Measurements from ENCODE around the gene RBM43. TPM values are rescaled to one million over a fixed set of nuclear protein-coding genes. Genes with fewer than 3 reads are reported as not detected.

The RBM43 gene
- total and polyA plus RNA-seq, 12 donors: 5.0 to 38.7 (median 12.1) TPM

DNA sequence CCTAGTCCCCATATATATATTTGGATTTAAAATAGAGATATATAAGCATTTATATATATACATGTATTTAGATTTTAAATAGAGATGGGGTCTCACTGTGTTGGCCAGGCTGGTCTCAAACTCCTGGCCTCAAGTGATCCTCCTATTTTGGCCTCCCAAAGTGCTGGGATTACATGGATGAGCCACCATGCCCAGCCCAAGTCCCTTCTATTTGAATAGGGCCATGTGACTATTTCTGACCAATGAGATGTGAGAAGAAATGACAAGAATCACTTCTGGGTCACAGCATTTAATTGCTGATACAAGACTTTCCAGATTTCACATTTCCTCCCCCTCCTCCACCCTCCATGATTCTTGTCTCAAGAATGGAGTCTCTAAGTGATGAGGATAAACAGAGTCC lies 6.4 kb upstream of the RBM43 start:
- no peak for TF ChIP-seq POLR2A (IDR thresholded peaks at IDR 0.05)
- Histone ChIP-seq H3K27ac (no peak overlapping the region), H3K4me3 (no peak overlapping the region), H3K9me3 (replicated peaks in 1 of 3) (no peaks in the 10 kb centered on the region), H3K36me3 (replicated peaks in 1 of 2) (peaks cover 0 to 2% of the 10 kb centered on the region in 2 donors), H3K27me3 (no peaks in the 10 kb centered on the region), H3K4me1 (replicated peaks in 1 of 2) (peaks cover 0 to 4% of the 10 kb centered on the region in 2 donors)
- intact Hi-C loops (cut with DNase I): loop anchor here in 1 of 2 donors (10.0 kb wide), 1 partner anchor 177 kb away; no protein-coding TSS in a partner anchor
- DNase-seq: no peak

DNA sequence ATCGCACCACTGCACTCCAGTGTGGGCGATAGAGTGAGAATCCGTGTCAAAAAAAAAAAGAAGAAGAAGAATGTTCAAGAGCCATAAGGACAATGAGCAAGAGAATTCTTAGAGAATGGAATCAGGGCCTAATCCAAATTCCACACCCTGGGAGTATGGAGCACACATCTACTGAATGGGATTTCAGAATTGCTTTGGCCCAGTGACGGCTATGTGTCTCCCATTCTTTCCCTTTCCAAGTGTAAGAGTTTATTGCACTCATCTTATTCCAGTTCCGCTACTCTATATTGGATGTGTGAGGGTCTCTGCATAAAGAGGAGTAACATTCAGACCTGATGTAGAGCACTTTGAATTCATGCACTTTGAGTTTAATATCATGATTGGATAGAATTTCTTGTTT lies 5.9 kb upstream of the RBM43 start:
- no peaks in the 10 kb centered on the region for H3K36me3 ChIP-seq (replicated peaks in 1 of 2)
- WGBS, 4 donors: 95 to 99% (median 98%) methylated on average over 5 of the region's 5 CpGs
- TF ChIP-seq, protein P1, sequence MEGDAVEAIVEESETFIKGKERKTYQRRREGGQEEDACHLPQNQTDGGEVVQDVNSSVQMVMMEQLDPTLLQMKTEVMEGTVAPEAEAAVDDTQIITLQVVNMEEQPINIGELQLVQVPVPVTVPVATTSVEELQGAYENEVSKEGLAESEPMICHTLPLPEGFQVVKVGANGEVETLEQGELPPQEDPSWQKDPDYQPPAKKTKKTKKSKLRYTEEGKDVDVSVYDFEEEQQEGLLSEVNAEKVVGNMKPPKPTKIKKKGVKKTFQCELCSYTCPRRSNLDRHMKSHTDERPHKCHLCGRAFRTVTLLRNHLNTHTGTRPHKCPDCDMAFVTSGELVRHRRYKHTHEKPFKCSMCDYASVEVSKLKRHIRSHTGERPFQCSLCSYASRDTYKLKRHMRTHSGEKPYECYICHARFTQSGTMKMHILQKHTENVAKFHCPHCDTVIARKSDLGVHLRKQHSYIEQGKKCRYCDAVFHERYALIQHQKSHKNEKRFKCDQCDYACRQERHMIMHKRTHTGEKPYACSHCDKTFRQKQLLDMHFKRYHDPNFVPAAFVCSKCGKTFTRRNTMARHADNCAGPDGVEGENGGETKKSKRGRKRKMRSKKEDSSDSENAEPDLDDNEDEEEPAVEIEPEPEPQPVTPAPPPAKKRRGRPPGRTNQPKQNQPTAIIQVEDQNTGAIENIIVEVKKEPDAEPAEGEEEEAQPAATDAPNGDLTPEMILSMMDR (IDR thresholded peaks at IDR 0.05): no peak
- TF ChIP-seq POLR2A (IDR thresholded peaks at IDR 0.05): no peak
- H3K9me3 ChIP-seq (replicated peaks in 1 of 3): no peaks in the 10 kb centered on the region
- H3K27me3 ChIP-seq: no peaks in the 10 kb centered on the region
- H3K27ac ChIP-seq: no peak overlapping the region
- no peak for DNase-seq
- peaks cover 0 to 4% of the 10 kb centered on the region in 2 donors for H3K4me1 ChIP-seq (replicated peaks in 1 of 2)
- intact Hi-C loops (cut with DNase I): loop anchor here in 1 of 2 donors (10.0 kb wide), 1 partner anchor 177 kb away; no protein-coding TSS in a partner anchor
- H3K4me3 ChIP-seq: no peak overlapping the region

DNA sequence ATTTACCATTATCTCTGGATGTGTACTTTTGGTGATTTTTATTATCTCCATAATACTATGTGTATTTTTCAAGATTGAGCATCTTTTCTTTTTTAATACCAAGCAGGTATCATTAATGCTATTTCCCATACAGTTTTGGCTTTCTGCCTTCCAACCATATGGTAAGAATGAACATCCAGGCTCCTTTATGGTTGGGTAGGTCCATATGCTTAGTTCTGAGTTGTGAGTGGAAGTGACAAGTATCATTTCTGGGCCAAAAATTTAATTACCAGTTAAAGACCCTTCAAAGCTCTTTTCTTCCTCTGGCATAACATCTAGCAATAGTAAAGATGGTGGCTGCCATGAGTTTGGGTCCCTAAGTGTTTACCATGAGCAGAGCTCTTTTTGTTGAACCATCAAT lies 4.3 kb upstream of the RBM43 start:
- DNase-seq: no peak
- H3K4me1 ChIP-seq (replicated peaks in 1 of 2): peaks cover 0 to 9% of the 10 kb centered on the region in 2 donors
- no peak for TF ChIP-seq POLR2A (IDR thresholded peaks at IDR 0.05)
- TF ChIP-seq, protein P1 (IDR thresholded peaks at IDR 0.05): no peak
- intact Hi-C loops (cut with DNase I): loop anchor here in 1 of 2 donors (10.0 kb wide), 1 partner anchor 179 kb away; no protein-coding TSS in a partner anchor
- no peaks in the 10 kb centered on the region for H3K36me3 ChIP-seq (replicated peaks in 1 of 2)
- H3K9me3 ChIP-seq (replicated peaks in 1 of 3): no peaks in the 10 kb centered on the region
- no peak overlapping the region for H3K27ac ChIP-seq
- no peak overlapping the region for H3K4me3 ChIP-seq
- no peaks in the 10 kb centered on the region for H3K27me3 ChIP-seq

DNA sequence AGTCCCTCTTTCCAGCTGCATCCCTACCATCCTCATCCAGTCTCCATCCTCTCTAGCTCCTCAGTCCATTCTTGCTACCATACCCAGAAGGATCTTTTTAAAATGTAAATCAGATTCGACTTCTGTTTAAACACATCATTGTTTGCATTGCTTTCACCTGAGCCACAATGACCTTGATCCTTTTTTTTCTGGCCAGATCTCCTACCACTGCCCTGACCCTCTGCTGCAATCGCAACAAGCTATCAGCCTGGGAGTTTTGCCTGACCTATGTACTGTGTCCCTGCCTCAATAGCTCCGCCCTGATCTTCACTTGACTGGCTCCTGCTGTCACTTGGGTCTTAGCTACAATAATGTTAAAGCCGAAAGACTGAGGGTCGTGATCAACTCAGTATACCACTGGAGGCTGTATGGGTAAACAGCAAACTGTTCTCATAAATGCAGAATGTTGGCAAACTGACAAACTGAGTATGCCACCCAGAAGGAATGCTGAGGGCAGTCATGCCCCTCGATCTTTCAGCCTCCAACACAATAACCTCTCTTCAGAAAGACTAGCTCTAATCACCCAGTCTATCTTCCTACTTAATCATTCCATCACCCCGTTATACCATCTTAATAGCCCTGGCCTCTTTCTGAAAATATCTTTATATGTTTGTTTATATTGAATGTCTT lies 2.6 kb upstream of the RBM43 start:
- DNase-seq: no peak
- Histone ChIP-seq H3K4me3 (no peak overlapping the region), H3K4me1 (replicated peaks in 1 of 2) (peaks cover 7 to 23% of the 10 kb centered on the region in 2 donors), H3K27ac (no peak overlapping the region), H3K9me3 (replicated peaks in 1 of 3) (no peaks in the 10 kb centered on the region), H3K36me3 (replicated peaks in 1 of 2) (no peaks in the 10 kb centered on the region), H3K27me3 (no peaks in the 10 kb centered on the region)
- WGBS, 4 donors: 77 to 81% (median 80%) methylated on average over 7 of the region's 7 CpGs
- no peak for TF ChIP-seq POLR2A (IDR thresholded peaks at IDR 0.05)
- TF ChIP-seq, protein P1 (IDR thresholded peaks at IDR 0.05): no peak
- intact Hi-C loops (cut with DNase I): loop anchor here in 1 of 2 donors (10.0 kb wide), 1 partner anchor 181 kb away; no protein-coding TSS in a partner anchor

DNA sequence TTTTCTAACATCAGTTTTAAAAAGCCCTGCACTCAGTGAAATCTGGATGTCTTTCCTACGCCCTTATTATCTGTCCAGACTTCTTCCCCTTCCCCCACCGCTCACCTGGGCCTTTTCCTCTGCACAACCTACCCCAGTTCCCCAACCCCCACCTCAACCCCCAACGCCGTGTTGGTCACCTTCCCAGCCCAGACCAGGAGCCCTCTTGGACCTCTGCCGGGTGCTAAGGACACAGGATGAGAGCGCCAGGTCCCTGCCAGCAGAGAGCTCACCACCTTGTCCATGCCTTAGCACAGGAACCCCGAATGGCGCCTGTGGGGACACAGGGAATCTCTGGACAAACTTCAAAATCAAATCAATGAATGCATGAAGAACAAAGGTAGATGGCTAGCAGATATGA lies 966 bp upstream of the RBM43 start:
- Histone ChIP-seq H3K9me3 (replicated peaks in 1 of 3) (no peaks in the 10 kb centered on the region), H3K4me1 (replicated peaks in 1 of 2) (peaks cover 7 to 26% of the 10 kb centered on the region in 2 donors), H3K36me3 (replicated peaks in 1 of 2) (no peaks in the 10 kb centered on the region), H3K4me3 (no peak overlapping the region), H3K27me3 (no peaks in the 10 kb centered on the region), H3K27ac (peak overlapping the region in 1 of 5 donors; percentile 99)
- DNase-seq: peak in 3 of 7 donors; percentile 21 to 26 (median 24)
- no peak for TF ChIP-seq POLR2A (IDR thresholded peaks at IDR 0.05)
- TF ChIP-seq, protein P1 (IDR thresholded peaks at IDR 0.05): no peak
- intact Hi-C loops (cut with DNase I): loop anchor here in 1 of 2 donors (10.0 kb wide), 1 partner anchor 182 kb away; no protein-coding TSS in a partner anchor
- WGBS, 4 donors: 76 to 87% (median 78%) methylated on average over 8 of the region's 8 CpGs

All from adrenal gland (tissue), 12 donors.